22Rv1 (cell line): ENCODE results near the gene MTMR8.

ENCODE experiments used
- H3K27ac ChIP-seq: fragments of 450-650 bp; 2 replicates; pipeline ENCODE4 v1.5.1; 2017
- CTCF ChIP-seq: fragments of 450-650 bp; IDR thresholded peaks from 2 replicates; pipeline ENCODE4 v1.5.1; 2017; ENCODE audit warnings: mild to moderate bottlenecking
- ZFX ChIP-seq: fragments of 450-650 bp; IDR thresholded peaks from 2 replicates; pipeline ENCODE4 v1.6.1; 2017; ENCODE audit warnings: antibody characterized with exemption, borderline replicate concordance

MTMR8 gene

GRCh38 chrX:64350521-64350920 is 44.7 kb downstream of the MTMR8 start:
- H3K27ac ChIP-seq = no peak overlapping the region
- TF ChIP-seq ZFX = no peak
- TF ChIP-seq CTCF = no peak

- H3K27ac ChIP-seq = no peak overlapping the region
- no peak for TF ChIP-seq CTCF
- no peak for TF ChIP-seq ZFX
These were observed 45.2 kb downstream of the MTMR8 start for GRCh38 chrX:64350047-64350446.

GRCh38 chrX:64342811-64343210 is 52.4 kb downstream of the MTMR8 start:
- no peak overlapping the region for H3K27ac ChIP-seq
- TF ChIP-seq CTCF (no peak), ZFX (no peak)

- H3K27ac ChIP-seq = no peak overlapping the region
- TF ChIP-seq CTCF = no peak
- no peak for TF ChIP-seq ZFX
These were observed 57.0 kb downstream of the MTMR8 start for GRCh38 chrX:64338296-64338695.

- no peak overlapping the region for H3K27ac ChIP-seq
- TF ChIP-seq ZFX = no peak
These were observed 60.8 kb downstream of the MTMR8 start for GRCh38 chrX:64334467-64334866.

- no peak overlapping the region for H3K27ac ChIP-seq
- TF ChIP-seq CTCF (no peak), ZFX (no peak)
These were observed 65.0 kb downstream of the MTMR8 start for GRCh38 chrX:64330284-64330683.

GRCh38 chrX:64321507-64321906 is 73.7 kb downstream of the MTMR8 start:
- no peak for TF ChIP-seq ZFX
- H3K27ac ChIP-seq = no peak overlapping the region

- no peak overlapping the region for H3K27ac ChIP-seq
- TF ChIP-seq CTCF (no peak), ZFX (no peak)
These were observed 81.6 kb downstream of the MTMR8 start for GRCh38 chrX:64313624-64314023.

- H3K27ac ChIP-seq = no peak overlapping the region
- TF ChIP-seq CTCF (no peak), ZFX (no peak)
These were observed 88.5 kb downstream of the MTMR8 start for GRCh38 chrX:64306712-64307111.
